Embryonic facial prominence (tissue), 1 donor: ENCODE measurements around the gene DOCK8.
A peak's percentile ranks its signal among the peaks of the same experiment; 100 is the strongest.

ENCODE experiments used
- DNase-seq: peaks from one replicate; pipeline ENCODE4 v3.0.0-alpha.2; 2016; ENCODE audit errors: extremely low spot score

Gene DOCK8

GRCh38 chr9:459491-460444 lies 245.1 kb downstream of the DOCK8 start:
- no peak for DNase-seq

- no peak for DNase-seq
These were observed 247.5 kb downstream of the DOCK8 start for GRCh38 chr9:462121-462520.

GRCh38 chr9:462606-463005 lies 247.9 kb downstream of the DOCK8 start:
- no peak for DNase-seq

GRCh38 chr9:463455-464171 lies 248.9 kb downstream of the DOCK8 start:
- DNase-seq, result no peak

- DNase-seq, result no peak
These were observed 252.1 kb downstream of the DOCK8 start for GRCh38 chr9:466747-467146.

GRCh38 chr9:468766-469426 lies 254.2 kb downstream of the DOCK8 start:
- no peak for DNase-seq

- DNase-seq, result peak; percentile 83
These were observed 255.2 kb downstream of the DOCK8 start for GRCh38 chr9:469672-470551.

- no peak for DNase-seq
These were observed 256.0 kb downstream of the DOCK8 start for GRCh38 chr9:470552-471194.

GRCh38 chr9:471320-471719 lies 256.7 kb downstream of the DOCK8 start:
- no peak for DNase-seq

GRCh38 chr9:472479-473075 lies 257.9 kb downstream of the DOCK8 start:
- no peak for DNase-seq

- no peak for DNase-seq
These were observed 262.5 kb downstream of the DOCK8 start for GRCh38 chr9:477193-477592.

GRCh38 chr9:479304-479970 lies 264.8 kb downstream of the DOCK8 start:
- DNase-seq, result no peak

- DNase-seq, result peak; percentile 37
These were observed 265.3 kb downstream of the DOCK8 start for GRCh38 chr9:479971-480350.

- DNase-seq, result no peak
These were observed 268.1 kb downstream of the DOCK8 start for GRCh38 chr9:482739-483138.

- no peak for DNase-seq
These were observed 271.5 kb downstream of the DOCK8 start for GRCh38 chr9:486156-486555.

GRCh38 chr9:487429-487828 lies 272.8 kb downstream of the DOCK8 start:
- DNase-seq, result no peak

GRCh38 chr9:488448-488847 lies 273.8 kb downstream of the DOCK8 start:
- no peak for DNase-seq

GRCh38 chr9:489198-490197 lies 274.8 kb downstream of the DOCK8 start:
- no peak for DNase-seq

- no peak for DNase-seq
These were observed 280.1 kb downstream of the DOCK8 start for GRCh38 chr9:494764-495163.
